IMR-90 (cell line): ENCODE results near the gene FARS2. TPM values are rescaled to one million over a fixed set of nuclear protein-coding genes. Genes with fewer than 3 reads are reported as not detected.

ENCODE experiments used
- ATAC-seq: fragments of 200-7000 bp; cut with Tn5 transposase; 2 replicates; pipeline ENCODE4 v1.9.1; 2020; ENCODE audit warnings: low read depth, mild to moderate bottlenecking, moderate library complexity
- BruUV-seq: library from RNA; stranded (reverse); fragments of 400-500 nt; replicated peaks from 2 replicates; lab custom pipeline; 2021; lab: Mats Ljungman, UMichigan
- CTCF ChIA-PET: fragments of 300-600 bp; formaldehyde crosslinking; extraction: SDS; loops from one replicate; lab custom pipeline; 2021; ENCODE audit warnings: antibody characterized with exemption; lab: Yijun Ruan, JAX
- POLR2A ChIA-PET: fragments of 300-600 bp; sonication (Branson Sonifier 250); formaldehyde crosslinking; loops from one replicate; lab custom pipeline; 2022; ENCODE audit warnings: antibody characterized with exemption; ENCODE audit not compliant: unreplicated experiment; lab: Charles Lee
- DNase-seq: peaks from one replicate; pipeline ENCODE4 v3.0.0; 2013
- H2AFZ ChIP-seq: replicated peaks from 2 replicates; pipeline ENCODE3; 2013; ENCODE audit warnings: low read length, mild to moderate bottlenecking; ENCODE audit not compliant: poor library complexity
- H2AK5ac ChIP-seq: 2 replicates; pipeline ENCODE4 v1.6.1; 2013; ENCODE audit warnings: low read depth, low read length, inconsistent platforms
- H2AK9ac ChIP-seq: replicated peaks from 2 replicates; pipeline ENCODE3; 2013; ENCODE audit warnings: mild to moderate bottlenecking, low read depth, low read length, moderate library complexity; ENCODE audit not compliant: poor library complexity
- H2BK120ac ChIP-seq: 2 replicates; pipeline ENCODE4 v1.6.1; 2013; ENCODE audit warnings: low read depth, low read length, inconsistent platforms
- H2BK15ac ChIP-seq: 3 replicates; pipeline ENCODE4 v1.6.1; 2013; ENCODE audit warnings: low read depth, low read length, inconsistent platforms
- H2BK20ac ChIP-seq: 2 replicates; pipeline ENCODE4 v1.6.1; 2013; ENCODE audit warnings: low read depth, mild to moderate bottlenecking, inconsistent platforms, low read length, moderate library complexity
- H2BK5ac ChIP-seq: 2 replicates; pipeline ENCODE4 v1.6.1; 2013; ENCODE audit warnings: mild to moderate bottlenecking, low read depth, low read length, inconsistent platforms; ENCODE audit not compliant: poor library complexity, severe bottlenecking
- H3K14ac ChIP-seq: replicated peaks from 2 replicates; pipeline ENCODE4 v1.6.1; 2013; ENCODE audit warnings: low read depth, low read length, inconsistent platforms
- H3K18ac ChIP-seq: 2 replicates; pipeline ENCODE4 v1.6.1; 2013; ENCODE audit warnings: low read depth, low read length, control low read depth
- H3K23ac ChIP-seq: 2 replicates; pipeline ENCODE4 v1.6.1; 2013; ENCODE audit warnings: low read depth, low read length, inconsistent platforms
- H3K27ac ChIP-seq: 2 replicates; pipeline ENCODE4 v1.5.1; 2013; ENCODE audit warnings: mild to moderate bottlenecking, control low read depth, low read length; ENCODE audit not compliant: insufficient read depth
- H3K27me3 ChIP-seq: 2 replicates; pipeline ENCODE4 v1.6.1; 2013; ENCODE audit warnings: low read length; ENCODE audit not compliant: control insufficient read depth, insufficient read depth
- H3K36me3 ChIP-seq: 2 replicates; pipeline ENCODE4 v1.6.1; 2013; ENCODE audit warnings: low read length, mixed read lengths; ENCODE audit not compliant: control insufficient read depth, insufficient read depth
- H3K4ac ChIP-seq: 2 replicates; pipeline ENCODE4 v1.6.1; 2013; ENCODE audit warnings: low read depth, low read length, inconsistent platforms
- H3K4me1 ChIP-seq: 2 replicates; pipeline ENCODE4 v1.6.1; 2013; ENCODE audit warnings: low read length, mixed read lengths; ENCODE audit not compliant: control insufficient read depth, insufficient read depth
- H3K4me2 ChIP-seq: 2 replicates; pipeline ENCODE4 v1.6.1; 2013; ENCODE audit warnings: low read depth, mild to moderate bottlenecking, control low read depth, low read length, moderate library complexity
- H3K4me3 ChIP-seq: 2 replicates; pipeline ENCODE4 v1.5.1; 2013; ENCODE audit warnings: low read depth, mild to moderate bottlenecking, control low read depth, low read length, moderate library complexity; ENCODE audit not compliant: insufficient read depth
- H3K56ac ChIP-seq: 2 replicates; pipeline ENCODE4 v1.6.1; 2013; ENCODE audit warnings: low read length, inconsistent platforms; ENCODE audit not compliant: insufficient read depth; ENCODE audit errors: extremely low read depth
- H3K79me1 ChIP-seq, 2 experiments: 2 replicates each; pipeline ENCODE4 v1.6.1; 2013; ENCODE audit warnings: low read length in 2 of 2, inconsistent platforms in 1 of 2, low read depth in 1 of 2
- H3K9ac ChIP-seq: 2 replicates; pipeline ENCODE4 v1.6.1; 2013; ENCODE audit warnings: low read depth, low read length, control low read depth
- H3K9me1 ChIP-seq: 2 replicates; pipeline ENCODE4 v1.6.1; 2013; ENCODE audit warnings: low read length, inconsistent platforms; ENCODE audit not compliant: insufficient read depth
- H3K9me3 ChIP-seq: 2 replicates; pipeline ENCODE4 v1.6.1; 2013; ENCODE audit warnings: low read length; ENCODE audit not compliant: control insufficient read depth, insufficient read depth
- H4K20me1 ChIP-seq: 2 replicates; pipeline ENCODE4 v1.6.1; 2013; ENCODE audit warnings: low read length, inconsistent platforms; ENCODE audit not compliant: insufficient read depth
- H4K5ac ChIP-seq: 2 replicates; pipeline ENCODE4 v1.6.1; 2013; ENCODE audit warnings: mild to moderate bottlenecking, low read depth, low read length, control low read depth
- H4K8ac ChIP-seq, 2 experiments: 2 replicates each; pipeline ENCODE4 v1.6.1; 2013; ENCODE audit warnings: low read depth in 2 of 2, low read length in 2 of 2, control low read depth in 1 of 2, inconsistent platforms in 1 of 2
- H4K91ac ChIP-seq: 2 replicates; pipeline ENCODE4 v1.6.1; 2013; ENCODE audit warnings: low read depth, low read length, inconsistent platforms; ENCODE audit not compliant: insufficient read depth
- BHLHE40 ChIP-seq: fragments of 150-350 bp; IDR thresholded peaks from 2 replicates; pipeline ENCODE4 v1.6.1; 2016; ENCODE audit warnings: mild to moderate bottlenecking, low read depth, low read length
- CEBPB ChIP-seq: IDR thresholded peaks from 2 replicates; pipeline ENCODE4 v1.6.1; 2012; ENCODE audit warnings: low read depth, low read length, improper control_type of control experiment
- CHD1 ChIP-seq: IDR thresholded peaks from 2 replicates; pipeline ENCODE4 v1.6.1; 2012; ENCODE audit warnings: low read depth, low read length, improper control_type of control experiment
- ELK1 ChIP-seq: fragments of 150-350 bp; IDR thresholded peaks from 2 replicates; pipeline ENCODE4 v1.6.1; 2016; ENCODE audit warnings: low read depth, mild to moderate bottlenecking, low read length, moderate library complexity, borderline replicate concordance
- FOS ChIP-seq: fragments of 150-350 bp; IDR thresholded peaks from 2 replicates; pipeline ENCODE4 v1.6.1; 2016; ENCODE audit warnings: low read depth, low read length
- MAFK ChIP-seq: IDR thresholded peaks from 2 replicates; pipeline ENCODE4 v1.6.1; 2012; ENCODE audit warnings: low read depth, low read length, improper control_type of control experiment
- MXI1 ChIP-seq: IDR thresholded peaks from 2 replicates; pipeline ENCODE4 v1.6.1; 2012; ENCODE audit warnings: low read depth, mild to moderate bottlenecking, low read length, moderate library complexity, borderline replicate concordance
- POLR2A ChIP-seq: IDR thresholded peaks from 2 replicates; pipeline ENCODE4 v1.6.1; 2012; ENCODE audit warnings: mild to moderate bottlenecking, low read depth, low read length
- RCOR1 ChIP-seq: IDR thresholded peaks from 2 replicates; pipeline ENCODE4 v1.6.1; 2012; ENCODE audit warnings: mild to moderate bottlenecking, low read length, improper control_type of control experiment; ENCODE audit not compliant: insufficient replicate concordance
- RFX5 ChIP-seq: IDR thresholded peaks from 2 replicates; pipeline ENCODE4 v1.8.0; 2012; ENCODE audit warnings: low read depth, mild to moderate bottlenecking, low read length, moderate library complexity
- SMC3 ChIP-seq: fragments of 150-350 bp; IDR thresholded peaks from 2 replicates; pipeline ENCODE4 v1.6.1; 2016; ENCODE audit warnings: low read depth, mild to moderate bottlenecking, antibody characterized with exemption, low read length, moderate library complexity
- USF2 ChIP-seq: fragments of 150-350 bp; IDR thresholded peaks from 2 replicates; pipeline ENCODE4 v1.6.1; 2017; ENCODE audit warnings: mild to moderate bottlenecking, antibody characterized with exemption, low read length, low read depth
- WGBS, 2 experiments: methylation state at CpG; one replicate each; pipeline versions ENCODE4 v1.1.5 to v1.1.7; 2013; ENCODE audit warnings: missing lambda C conversion rate in 2 of 2; ENCODE audit not compliant: insufficient read length in 1 of 2; ENCODE audit errors: extremely low coverage in 2 of 2; 5-methylcytosine and 5-hydroxymethylcytosine counted together
- dilution Hi-C: fragments of 300-500 bp; cut with HindIII; formaldehyde crosslinking; loops from one replicate; pipeline ENCODE4 v1.14.3; 2018; ENCODE audit warnings: low sequenced_read_pairs; ENCODE audit not compliant: unreplicated experiment
- in situ Hi-C: fragments of 300-500 bp; cut with MboI; formaldehyde crosslinking; loops from 3 replicates; pipeline ENCODE4 v1.14.3; 2019; ENCODE audit warnings: low sequenced_read_pairs, inconsistent platforms, mixed read lengths
- intact Hi-C: fragments of 100-400 bp; cut with micrococcal nuclease; formaldehyde crosslinking; loops from 2 replicates; pipeline ENCODE4 v1.10.0; 2022
- polyA plus RNA-seq, 3 experiments: library from polyadenylated mRNA; depleted of rRNA; stranded (reverse); fragments of >200 nt; gene quantifications; 2 replicates each; pipeline ENCODE4 v1.2.3, GENCODE V29; 2012; ENCODE audit warnings: low replicate concordance in 1 of 3
- total RNA-seq: library from RNA; depleted of rRNA; stranded (reverse); fragments of >200 nt; gene quantifications from 2 replicates; pipeline ENCODE4 v1.2.3, GENCODE V29; 2012

The FARS2 gene
- total and polyA plus RNA-seq, 2 of the 4 experiments (the other 2 are of a cell fraction), result 12.1 to 28.9 TPM

GRCh38 chr6:5695260-5696245 lies 434.2 kb downstream of the FARS2 start:
- H2BK120ac ChIP-seq, result peak overlapping the region; percentile 57
- in situ Hi-C loops (no loop called here), dilution Hi-C loops (no loop called here), intact Hi-C loops (no loop called here)
- ATAC-seq, result peak; percentile 76
- H2AFZ ChIP-seq, result no peak overlapping the region
- ChIA-PET POLR2A (no interaction called here), CTCF (interaction anchor here (0.8 kb wide), 1 partner anchor 27 kb away, joined by 3 read pairs; no protein-coding TSS in a partner anchor)
- no peak overlapping the region; the same call in 1 of the 2 replicates for H3K14ac ChIP-seq
- no peak overlapping the region for H3K4me3 ChIP-seq
- H3K27me3 ChIP-seq, result no peaks in the 10 kb centered on the region
- H2BK15ac ChIP-seq, result peak overlapping the region; percentile 51; the same call in 1 of the 3 replicates
- H3K9me3 ChIP-seq, result no peaks in the 10 kb centered on the region
- H3K4me2 ChIP-seq, result peak overlapping the region; percentile 68
- H3K9ac ChIP-seq, result peak overlapping the region; percentile 29; the same call in 1 of the 2 replicates
- no peak overlapping the region for H3K56ac ChIP-seq
- H4K91ac ChIP-seq, result no peak overlapping the region; the same call in 1 of the 2 replicates
- H3K79me1 ChIP-seq, result no peaks in the 10 kb centered on the region
- H3K27ac ChIP-seq, result peak overlapping the region; percentile 64
- peak overlapping the region; percentile 57; the same call in 1 of the 2 replicates for H3K4ac ChIP-seq
- peak overlapping the region; percentile 35; the same call in 1 of the 2 replicates for H3K23ac ChIP-seq
- no TSS peak for BruUV-seq
- no peaks in the 10 kb centered on the region for H3K36me3 ChIP-seq
- H4K8ac ChIP-seq, result peak overlapping the region in 1 of 2 experiments; percentile 72; a peak in 2 of 4 replicates
- 0 out of 2 replicates have a peak, but pooled peaks cover 3% of the 10 kb centered on the region for H3K9me1 ChIP-seq
- peak overlapping the region; percentile 49 for H2BK5ac ChIP-seq
- no peaks in the 10 kb centered on the region for H4K20me1 ChIP-seq
- WGBS, 2 experiments, result no CpG with 5 or more reads among the region's 12 CpGs
- H2AK5ac ChIP-seq, result peak overlapping the region; percentile 2; the same call in 1 of the 2 replicates
- peak; percentile 79 for DNase-seq
- peak overlapping the region; percentile 21; the same call in 1 of the 2 replicates for H2BK20ac ChIP-seq
- H2AK9ac ChIP-seq, result no peak overlapping the region
- peaks cover 2% of the 10 kb centered on the region for H3K4me1 ChIP-seq
- H4K5ac ChIP-seq, result 0 out of 2 replicates have a peak overlapping the region, but pooled peaks have one; percentile 55
- peak overlapping the region; percentile 18; the same call in 1 of the 2 replicates for H3K18ac ChIP-seq
- no peak for TF ChIP-seq ELK1
- no peak for TF ChIP-seq SMC3
- TF ChIP-seq CHD1, result no peak
- no peak for TF ChIP-seq POLR2A
- no peak for TF ChIP-seq MAFK
- TF ChIP-seq MXI1, result no peak
- no peak for TF ChIP-seq RFX5
- 0 out of 2 replicates have a peak, but pooled peaks have one; percentile 26 for TF ChIP-seq FOS
- peak; percentile 74 for TF ChIP-seq CEBPB
- peak; percentile 16; the same call in 1 of the 2 replicates for TF ChIP-seq BHLHE40
- TF ChIP-seq USF2, result no peak
- TF ChIP-seq RCOR1, result no peak
